GM23338 (cell line): Measurements from ENCODE around the gene SRRD. TPM values are rescaled to one million over a fixed set of nuclear protein-coding genes. Genes with fewer than 3 reads are reported as not detected.

ENCODE experiments used
- ATAC-seq: fragments of 200-7000 bp; cut with Tn5 transposase; 3 replicates; pipeline ENCODE4 v1.9.1; 2020
- DNase-seq: peaks from one replicate; pipeline ENCODE4 v3.0.0-alpha.2; 2015; ENCODE audit warnings: low spot score
- H2AFZ ChIP-seq: fragments of 200-600 bp; sonication (generic); 2 replicates; pipeline ENCODE4 v1.8.0; 2016; ENCODE audit warnings: antibody characterized with exemption, mild to moderate bottlenecking, moderate library complexity
- H3F3A ChIP-seq: fragments of 200-600 bp; sonication (generic); replicated peaks from 2 replicates; pipeline ENCODE4 v1.8.0; 2017; ENCODE audit warnings: antibody characterized with exemption, mixed run types, low read depth
- H3K27ac ChIP-seq: fragments of 200-600 bp; sonication (generic); 2 replicates; pipeline ENCODE4 v1.6.1; 2016; ENCODE audit warnings: low read depth
- H3K27me3 ChIP-seq: fragments of 200-600 bp; sonication (generic); 2 replicates; pipeline ENCODE4 v1.8.0; 2016; ENCODE audit warnings: mild to moderate bottlenecking, mixed run types, moderate library complexity; ENCODE audit not compliant: insufficient read depth
- H3K36me3 ChIP-seq: fragments of 200-600 bp; sonication (generic); 2 replicates; pipeline ENCODE4 v1.8.0; 2016; ENCODE audit warnings: mild to moderate bottlenecking; ENCODE audit not compliant: insufficient read depth
- H3K4me1 ChIP-seq: fragments of 200-600 bp; sonication (generic); 2 replicates; pipeline ENCODE4 v1.8.0; 2016; ENCODE audit warnings: mild to moderate bottlenecking, moderate library complexity; ENCODE audit not compliant: insufficient read depth
- H3K4me2 ChIP-seq: fragments of 200-600 bp; sonication (generic); 2 replicates; pipeline ENCODE4 v1.7.1; 2017; ENCODE audit warnings: mixed run types
- H3K4me3 ChIP-seq: fragments of 200-600 bp; sonication (generic); 2 replicates; pipeline ENCODE4 v1.6.1; 2016; ENCODE audit warnings: mixed run types
- H3K79me2 ChIP-seq: fragments of 200-600 bp; sonication (generic); replicated peaks from 2 replicates; pipeline ENCODE4 v1.8.0; 2017; ENCODE audit warnings: mild to moderate bottlenecking; ENCODE audit not compliant: insufficient read depth
- H3K9me2 ChIP-seq: fragments of 200-600 bp; sonication (generic); 2 replicates; pipeline ENCODE4 v1.8.0; 2017; ENCODE audit not compliant: insufficient read depth
- H4K20me1 ChIP-seq: fragments of 200-600 bp; sonication (generic); replicated peaks from 2 replicates; pipeline ENCODE4 v1.8.0; 2017; ENCODE audit warnings: mild to moderate bottlenecking; ENCODE audit not compliant: insufficient read depth
- H3K27ac Mint-ChIP-seq: 2 replicates; pipeline ENCODE4 v1.8.0; 2020; ENCODE audit warnings: inconsistent platforms, mild to moderate bottlenecking, moderate library complexity, mixed read lengths
- H3K27me3 Mint-ChIP-seq: 3 replicates; pipeline ENCODE4 v1.8.0; 2022; ENCODE audit warnings: low read depth, mild to moderate bottlenecking, moderate library complexity, mixed read lengths, inconsistent platforms; ENCODE audit not compliant: insufficient read depth, poor library complexity
- H3K36me3 Mint-ChIP-seq: 3 replicates; pipeline ENCODE4 v1.8.0; 2021; ENCODE audit warnings: low read depth, mild to moderate bottlenecking, inconsistent platforms, moderate library complexity, mixed read lengths
- H3K4me1 Mint-ChIP-seq: 3 replicates; pipeline ENCODE4 v1.8.0; 2020; ENCODE audit warnings: mild to moderate bottlenecking, inconsistent platforms, mixed read lengths
- H3K4me3 Mint-ChIP-seq: 3 replicates; pipeline ENCODE4 v1.8.0; 2021; ENCODE audit warnings: moderate library complexity, mild to moderate bottlenecking, inconsistent platforms, mixed read lengths
- H3K9me3 Mint-ChIP-seq: 3 replicates; pipeline ENCODE4 v1.8.0; 2020; ENCODE audit warnings: moderate library complexity, mild to moderate bottlenecking, inconsistent platforms, mixed read lengths
- CREB1 ChIP-seq: fragments of 250-450 bp; sonication (Bioruptor Pico); IDR thresholded peaks from 2 replicates; pipeline ENCODE4 v1.5.0; 2020; ENCODE audit warnings: low read depth, mild to moderate bottlenecking, moderate library complexity
- EZH2 ChIP-seq: fragments of 200-600 bp; sonication (generic); IDR thresholded peaks from one replicate; pipeline ENCODE4 v1.8.0; 2017; ENCODE audit warnings: antibody characterized with exemption, mild to moderate bottlenecking, low read depth; ENCODE audit not compliant: unreplicated experiment
- EZH2phosphoT487 ChIP-seq: fragments of 200-600 bp; sonication (generic); IDR thresholded peaks from one replicate; pipeline ENCODE4 v1.8.1; 2018; ENCODE audit warnings: antibody characterized with exemption; ENCODE audit not compliant: unreplicated experiment
- JUNB ChIP-seq: IDR thresholded peaks from one replicate; pipeline ENCODE4 v1.6.1; 2016; ENCODE audit warnings: antibody characterized with exemption; ENCODE audit not compliant: unreplicated experiment
- NANOG ChIP-seq: IDR thresholded peaks from 2 replicates; pipeline ENCODE4 v1.6.1; 2016; ENCODE audit warnings: antibody characterized with exemption, borderline replicate concordance
- POLR2AphosphoS5 ChIP-seq: IDR thresholded peaks from 2 replicates; pipeline ENCODE4 v1.6.1; 2016; ENCODE audit warnings: antibody characterized with exemption, low read depth
- STAT1 ChIP-seq: IDR thresholded peaks from one replicate; pipeline ENCODE4 v1.6.1; 2016; ENCODE audit warnings: antibody characterized with exemption; ENCODE audit not compliant: unreplicated experiment
- ZNF114 ChIP-seq: fragments of 250-450 bp; sonication (Bioruptor Pico); IDR thresholded peaks from 2 replicates; pipeline ENCODE4 v1.5.0; 2020; ENCODE audit warnings: mild to moderate bottlenecking, moderate library complexity
- ZNF331 ChIP-seq: fragments of 250-450 bp; sonication (Bioruptor Pico); IDR thresholded peaks from 2 replicates; pipeline ENCODE4 v1.5.0; 2020; ENCODE audit warnings: low read depth, mild to moderate bottlenecking, moderate library complexity
- polyA plus RNA-seq: library from polyadenylated mRNA; unstranded; fragments of >200 nt; fragmentation: Nextera tagmentation; extraction: Ambion mirVana; gene quantifications from 2 replicates; pipeline ENCODE4 v1.2.1, GENCODE V29; 2016
- total RNA-seq: library from RNA; depleted of rRNA; stranded (reverse); fragments of >200 nt; shearing (Covaris generic); gene quantifications from 2 replicates; pipeline ENCODE4 v1.2.3, GENCODE V29; 2014
- TF ChIP-seq, protein P1 (sequence below), 2 experiments: fragments of 200-600 bp in 1 of 2; sonication (generic) in 1 of 2; conservative IDR thresholded peaks; 2 replicates each; pipeline versions ENCODE4 v1.5.1 to v1.6.1; 2016 to 2017; ENCODE audit warnings: antibody characterized with exemption in 2 of 2, low read depth in 2 of 2, mild to moderate bottlenecking in 2 of 2, moderate library complexity in 1 of 2
- TF ChIP-seq, protein P2 (sequence below): IDR thresholded peaks from one replicate; pipeline ENCODE4 v1.6.1; 2018; ENCODE audit warnings: antibody characterized with exemption; ENCODE audit not compliant: unreplicated experiment
- TF ChIP-seq, protein P3 (sequence below): IDR thresholded peaks from 2 replicates; pipeline ENCODE4 v1.6.1; 2016; ENCODE audit warnings: antibody characterized with exemption

Gene SRRD
- total and polyA plus RNA-seq, 2 experiments from 2014 or later = 17.8 to 23.2 TPM

DNA sequence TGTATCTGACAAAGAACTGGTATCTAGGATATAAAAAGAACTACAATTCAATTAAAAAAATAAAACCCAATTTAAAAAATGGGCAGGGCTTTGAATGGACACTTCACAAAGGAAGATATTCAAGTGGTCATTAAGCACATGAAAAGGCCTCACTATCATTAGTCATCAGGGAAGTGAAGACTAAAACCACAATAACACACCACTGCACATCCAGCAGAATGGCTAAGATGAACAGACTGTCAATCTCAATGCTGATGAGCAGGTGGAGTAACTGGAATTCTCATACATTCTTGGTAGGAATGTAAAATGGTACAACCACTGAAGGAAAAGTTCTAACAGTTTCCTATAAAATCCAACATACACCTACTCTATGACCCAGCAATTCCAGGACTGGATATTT, 9.0 kb upstream of the SRRD start:
- Histone ChIP-seq H3K4me3 (no peak overlapping the region), H3K9me2 (no peaks in the 10 kb centered on the region), H2AFZ (no peak overlapping the region), H3K36me3 (peaks cover 65% of the 10 kb centered on the region), H3K4me1 (no peaks in the 10 kb centered on the region; the same call in 1 of the 2 replicates), H3K4me2 (no peak overlapping the region), H4K20me1 (peaks cover 15% of the 10 kb centered on the region; the same call in 1 of the 2 replicates), H3K27me3 (no peaks in the 10 kb centered on the region), H3K27ac (no peak overlapping the region), H3K79me2 (peaks cover 13% of the 10 kb centered on the region), H3F3A (no peaks in the 10 kb centered on the region)
- H3K36me3 Mint-ChIP-seq = peaks cover 71% of the 10 kb centered on the region
- TF ChIP-seq STAT1 (no peak), EZH2 (no peak), EZH2phosphoT487 (no peak), ZNF114 (CRISPR knock-in tag) (no peak), NANOG (no peak), ZNF331 (CRISPR knock-in tag) (no peak)
- no peaks in the 10 kb centered on the region for H3K27me3 Mint-ChIP-seq
- H3K4me3 Mint-ChIP-seq = no peak overlapping the region
- H3K9me3 Mint-ChIP-seq = no peaks in the 10 kb centered on the region
- ATAC-seq (no peak), DNase-seq (no peak)
- no peak overlapping the region for H3K27ac Mint-ChIP-seq
- H3K4me1 Mint-ChIP-seq = peaks cover 3% of the 10 kb centered on the region

DNA sequence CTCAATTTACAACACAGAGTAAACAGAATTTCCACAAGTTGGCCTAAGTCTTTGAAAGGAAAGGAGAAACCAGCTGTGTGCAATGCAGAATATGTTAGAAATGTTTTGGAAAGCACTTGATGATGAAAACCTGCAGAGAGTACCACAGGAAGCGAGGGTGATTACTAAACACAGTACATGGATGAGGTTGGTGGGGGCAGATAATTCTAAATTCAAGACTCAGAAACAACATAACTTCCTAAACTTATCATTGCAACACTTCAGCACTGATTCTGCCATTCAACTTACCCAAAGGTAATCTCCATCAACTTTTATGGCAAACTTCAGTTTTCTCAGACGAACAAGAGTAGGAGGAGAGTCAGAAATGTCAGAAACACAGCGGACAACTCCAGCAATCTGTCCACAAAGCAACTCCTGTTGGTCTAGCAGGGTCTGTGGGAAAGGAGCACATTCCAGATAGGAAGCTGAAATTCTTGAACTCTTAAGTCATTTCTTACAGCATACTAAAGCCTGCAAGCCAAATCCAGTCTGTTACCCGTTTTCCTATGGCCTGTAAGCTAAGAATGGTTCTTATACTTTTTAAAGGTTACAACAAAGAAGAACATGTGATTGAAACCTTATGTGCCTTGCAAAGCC, 6.9 kb upstream of the SRRD start:
- H3K27ac ChIP-seq = peak overlapping the region; percentile 45; the same call in 1 of the 2 replicates
- Mint-ChIP-seq H3K27me3 (no peaks in the 10 kb centered on the region), H3K9me3 (no peaks in the 10 kb centered on the region), H3K4me1 (peaks cover 19% of the 10 kb centered on the region), H3K4me3 (no peak overlapping the region), H3K36me3 (peaks cover 62% of the 10 kb centered on the region), H3K27ac (no peak overlapping the region)
- peaks cover 32% of the 10 kb centered on the region for H3K79me2 ChIP-seq
- H3F3A ChIP-seq = no peaks in the 10 kb centered on the region
- no peak for DNase-seq
- H3K4me3 ChIP-seq = no peak overlapping the region
- H3K4me1 ChIP-seq = peaks cover 11% of the 10 kb centered on the region
- no peak overlapping the region for H2AFZ ChIP-seq
- ATAC-seq = no peak
- H3K9me2 ChIP-seq = no peaks in the 10 kb centered on the region
- no peaks in the 10 kb centered on the region for H3K27me3 ChIP-seq
- H4K20me1 ChIP-seq = peaks cover 18% of the 10 kb centered on the region
- H3K4me2 ChIP-seq = no peak overlapping the region
- peaks cover 47% of the 10 kb centered on the region for H3K36me3 ChIP-seq
- TF ChIP-seq NANOG = no peak
- TF ChIP-seq, protein P1, sequence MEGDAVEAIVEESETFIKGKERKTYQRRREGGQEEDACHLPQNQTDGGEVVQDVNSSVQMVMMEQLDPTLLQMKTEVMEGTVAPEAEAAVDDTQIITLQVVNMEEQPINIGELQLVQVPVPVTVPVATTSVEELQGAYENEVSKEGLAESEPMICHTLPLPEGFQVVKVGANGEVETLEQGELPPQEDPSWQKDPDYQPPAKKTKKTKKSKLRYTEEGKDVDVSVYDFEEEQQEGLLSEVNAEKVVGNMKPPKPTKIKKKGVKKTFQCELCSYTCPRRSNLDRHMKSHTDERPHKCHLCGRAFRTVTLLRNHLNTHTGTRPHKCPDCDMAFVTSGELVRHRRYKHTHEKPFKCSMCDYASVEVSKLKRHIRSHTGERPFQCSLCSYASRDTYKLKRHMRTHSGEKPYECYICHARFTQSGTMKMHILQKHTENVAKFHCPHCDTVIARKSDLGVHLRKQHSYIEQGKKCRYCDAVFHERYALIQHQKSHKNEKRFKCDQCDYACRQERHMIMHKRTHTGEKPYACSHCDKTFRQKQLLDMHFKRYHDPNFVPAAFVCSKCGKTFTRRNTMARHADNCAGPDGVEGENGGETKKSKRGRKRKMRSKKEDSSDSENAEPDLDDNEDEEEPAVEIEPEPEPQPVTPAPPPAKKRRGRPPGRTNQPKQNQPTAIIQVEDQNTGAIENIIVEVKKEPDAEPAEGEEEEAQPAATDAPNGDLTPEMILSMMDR (conservative IDR thresholded peaks at IDR 0.05; ENCODE audit: low read depth in 2 of 2) = no peak
- TF ChIP-seq EZH2 = no peak
- TF ChIP-seq, protein P2, sequence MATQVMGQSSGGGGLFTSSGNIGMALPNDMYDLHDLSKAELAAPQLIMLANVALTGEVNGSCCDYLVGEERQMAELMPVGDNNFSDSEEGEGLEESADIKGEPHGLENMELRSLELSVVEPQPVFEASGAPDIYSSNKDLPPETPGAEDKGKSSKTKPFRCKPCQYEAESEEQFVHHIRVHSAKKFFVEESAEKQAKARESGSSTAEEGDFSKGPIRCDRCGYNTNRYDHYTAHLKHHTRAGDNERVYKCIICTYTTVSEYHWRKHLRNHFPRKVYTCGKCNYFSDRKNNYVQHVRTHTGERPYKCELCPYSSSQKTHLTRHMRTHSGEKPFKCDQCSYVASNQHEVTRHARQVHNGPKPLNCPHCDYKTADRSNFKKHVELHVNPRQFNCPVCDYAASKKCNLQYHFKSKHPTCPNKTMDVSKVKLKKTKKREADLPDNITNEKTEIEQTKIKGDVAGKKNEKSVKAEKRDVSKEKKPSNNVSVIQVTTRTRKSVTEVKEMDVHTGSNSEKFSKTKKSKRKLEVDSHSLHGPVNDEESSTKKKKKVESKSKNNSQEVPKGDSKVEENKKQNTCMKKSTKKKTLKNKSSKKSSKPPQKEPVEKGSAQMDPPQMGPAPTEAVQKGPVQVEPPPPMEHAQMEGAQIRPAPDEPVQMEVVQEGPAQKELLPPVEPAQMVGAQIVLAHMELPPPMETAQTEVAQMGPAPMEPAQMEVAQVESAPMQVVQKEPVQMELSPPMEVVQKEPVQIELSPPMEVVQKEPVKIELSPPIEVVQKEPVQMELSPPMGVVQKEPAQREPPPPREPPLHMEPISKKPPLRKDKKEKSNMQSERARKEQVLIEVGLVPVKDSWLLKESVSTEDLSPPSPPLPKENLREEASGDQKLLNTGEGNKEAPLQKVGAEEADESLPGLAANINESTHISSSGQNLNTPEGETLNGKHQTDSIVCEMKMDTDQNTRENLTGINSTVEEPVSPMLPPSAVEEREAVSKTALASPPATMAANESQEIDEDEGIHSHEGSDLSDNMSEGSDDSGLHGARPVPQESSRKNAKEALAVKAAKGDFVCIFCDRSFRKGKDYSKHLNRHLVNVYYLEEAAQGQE = no peak
- TF ChIP-seq, protein P3, sequence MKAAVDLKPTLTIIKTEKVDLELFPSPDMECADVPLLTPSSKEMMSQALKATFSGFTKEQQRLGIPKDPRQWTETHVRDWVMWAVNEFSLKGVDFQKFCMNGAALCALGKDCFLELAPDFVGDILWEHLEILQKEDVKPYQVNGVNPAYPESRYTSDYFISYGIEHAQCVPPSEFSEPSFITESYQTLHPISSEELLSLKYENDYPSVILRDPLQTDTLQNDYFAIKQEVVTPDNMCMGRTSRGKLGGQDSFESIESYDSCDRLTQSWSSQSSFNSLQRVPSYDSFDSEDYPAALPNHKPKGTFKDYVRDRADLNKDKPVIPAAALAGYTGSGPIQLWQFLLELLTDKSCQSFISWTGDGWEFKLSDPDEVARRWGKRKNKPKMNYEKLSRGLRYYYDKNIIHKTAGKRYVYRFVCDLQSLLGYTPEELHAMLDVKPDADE = no peak
- TF ChIP-seq JUNB = no peak
- no peak for TF ChIP-seq POLR2AphosphoS5
- no peak for TF ChIP-seq CREB1 (CRISPR knock-in tag)
- TF ChIP-seq ZNF331 (CRISPR knock-in tag) = no peak
- TF ChIP-seq EZH2phosphoT487 = no peak
